ENCODE results near the gene RETSAT.

Gene RETSAT

GRCh38 chr2:85354286-85355072, at the start of gene RETSAT, which contains the start of gene ELMOD3:
Gene RETSAT (minus strand): TSS chr2:85354528. CDS start chr2:85354507, 21 bp downstream.
Gene ELMOD3 (plus strand): TSS chr2:85354769. CDS start chr2:85357199, 2,430 bp downstream.
- peak within 1 kb of the TSS; percentile 91 for H3K4me3 ChIP-seq (ENCODE audit: low read length)
- H3K4me1 ChIP-seq (ENCODE audit: control insufficient read depth, low read length): peaks cover 19% of the 10 kb centered on the region
- H3K27me3 ChIP-seq (ENCODE audit: control insufficient read depth, low read length): no peaks in the 10 kb centered on the region
- no peaks in the 10 kb centered on the region for H4K20me1 ChIP-seq (ENCODE audit: control insufficient read depth, insufficient read depth, low read depth, low read length)
- H3K27ac ChIP-seq (ENCODE audit: low read depth, low read length): peak within 1 kb of the TSS; percentile 24
- peaks cover 44% of the 10 kb centered on the region for H3K36me3 ChIP-seq (ENCODE audit: control insufficient read depth, low read length)
- H3K9me2 ChIP-seq (replicated peaks; ENCODE audit: control insufficient read depth, low read length): no peaks in the 10 kb centered on the region
- peak within 1 kb of the TSS; percentile 96 for H3K4me2 ChIP-seq (ENCODE audit: low read length)
- TF ChIP-seq CTCF (IDR thresholded peaks at IDR 0.05; ENCODE audit: low read depth, low read length, poor library complexity, severe bottlenecking): no peak
- TF ChIP-seq EZH2phosphoT487 (IDR thresholded peaks at IDR 0.05; ENCODE audit: borderline replicate concordance, low read length): no peak
- peaks cover 34% of the 10 kb centered on the region for H3K79me2 ChIP-seq (ENCODE audit: control insufficient read depth, low read length)
- no peaks in the 10 kb centered on the region for H3K9me3 ChIP-seq (ENCODE audit: control insufficient read depth, insufficient read depth, low read length)
- H3F3A ChIP-seq (ENCODE audit: control insufficient read depth, insufficient read depth): no peaks in the 10 kb centered on the region

- Histone ChIP-seq H4K20me1 (ENCODE audit: control insufficient read depth, insufficient read depth, low read depth, low read length) (no peaks in the 10 kb centered on the region), H3K4me2 (ENCODE audit: low read length) (no peak overlapping the region), H3K79me2 (ENCODE audit: control insufficient read depth, low read length) (no peaks in the 10 kb centered on the region), H3K9me3 (ENCODE audit: control insufficient read depth, insufficient read depth, low read length) (peaks cover 2% of the 10 kb centered on the region; the same call in 1 of the 2 replicates), H3K4me3 (ENCODE audit: low read length) (no peak overlapping the region), H3K9me2 (replicated peaks; ENCODE audit: control insufficient read depth, low read length) (no peaks in the 10 kb centered on the region), H3K27ac (ENCODE audit: low read depth, low read length) (no peak overlapping the region), H3K36me3 (ENCODE audit: control insufficient read depth, low read length) (no peaks in the 10 kb centered on the region), H3K4me1 (ENCODE audit: control insufficient read depth, low read length) (no peaks in the 10 kb centered on the region), H3F3A (ENCODE audit: control insufficient read depth, insufficient read depth) (no peaks in the 10 kb centered on the region), H3K27me3 (ENCODE audit: control insufficient read depth, low read length) (no peaks in the 10 kb centered on the region)
- TF ChIP-seq CTCF (IDR thresholded peaks at IDR 0.05; ENCODE audit: low read depth, low read length, poor library complexity, severe bottlenecking) (no peak), EZH2phosphoT487 (IDR thresholded peaks at IDR 0.05; ENCODE audit: borderline replicate concordance, low read length) (no peak)
These were observed 47.5 kb upstream of the RETSAT start for GRCh38 chr2:85401844-85402243.

GRCh38 chr2:85401464-85401805, 47.1 kb upstream of the RETSAT start:
- H3K9me3 ChIP-seq (ENCODE audit: control insufficient read depth, insufficient read depth, low read length): peaks cover 2% of the 10 kb centered on the region; the same call in 1 of the 2 replicates
- no peaks in the 10 kb centered on the region for H3F3A ChIP-seq (ENCODE audit: control insufficient read depth, insufficient read depth)
- no peaks in the 10 kb centered on the region for H3K4me1 ChIP-seq (ENCODE audit: control insufficient read depth, low read length)
- no peaks in the 10 kb centered on the region for H3K9me2 ChIP-seq (replicated peaks; ENCODE audit: control insufficient read depth, low read length)
- no peak overlapping the region for H3K27ac ChIP-seq (ENCODE audit: low read depth, low read length)
- H3K4me3 ChIP-seq (ENCODE audit: low read length): no peak overlapping the region
- H3K27me3 ChIP-seq (ENCODE audit: control insufficient read depth, low read length): no peaks in the 10 kb centered on the region
- H4K20me1 ChIP-seq (ENCODE audit: control insufficient read depth, insufficient read depth, low read depth, low read length): no peaks in the 10 kb centered on the region
- H3K4me2 ChIP-seq (ENCODE audit: low read length): no peak overlapping the region
- no peaks in the 10 kb centered on the region for H3K79me2 ChIP-seq (ENCODE audit: control insufficient read depth, low read length)
- H3K36me3 ChIP-seq (ENCODE audit: control insufficient read depth, low read length): no peaks in the 10 kb centered on the region
- TF ChIP-seq EZH2phosphoT487 (IDR thresholded peaks at IDR 0.05; ENCODE audit: borderline replicate concordance, low read length): no peak
- TF ChIP-seq CTCF (IDR thresholded peaks at IDR 0.05; ENCODE audit: low read depth, low read length, poor library complexity, severe bottlenecking): no peak
